DOHH2 (cell line): ENCODE results near the gene PCDH9.

Experiments
- H3F3A ChIP-seq: fragments of 200-600 bp; sonication (generic), shearing (Covaris generic); 2 replicates; pipeline ENCODE4 v1.6.0; 2016; ENCODE audit warnings: antibody characterized with exemption, mild to moderate bottlenecking; ENCODE audit not compliant: control insufficient read depth, insufficient read depth
- H3K27ac ChIP-seq: fragments of 200-600 bp; sonication (generic); 2 replicates; pipeline ENCODE4 v1.5.1; 2014; ENCODE audit warnings: low read depth, mild to moderate bottlenecking, low read length, moderate library complexity
- H3K27me3 ChIP-seq: fragments of 200-600 bp; sonication (generic); 2 replicates; pipeline ENCODE4 v1.6.1; 2014; ENCODE audit warnings: mild to moderate bottlenecking, low read length, mixed read lengths; ENCODE audit not compliant: control insufficient read depth
- H3K36me3 ChIP-seq: fragments of 200-600 bp; sonication (generic); 2 replicates; pipeline ENCODE4 v1.6.1; 2014; ENCODE audit warnings: mild to moderate bottlenecking, low read length, moderate library complexity, mixed read lengths; ENCODE audit not compliant: control insufficient read depth
- H3K4me1 ChIP-seq: fragments of 200-600 bp; sonication (generic); 2 replicates; pipeline ENCODE4 v1.6.1; 2014; ENCODE audit warnings: mild to moderate bottlenecking, low read length, mixed read lengths; ENCODE audit not compliant: control insufficient read depth
- H3K4me2 ChIP-seq: fragments of 200-600 bp; sonication (generic); 2 replicates; pipeline ENCODE4 v1.6.0; 2014; ENCODE audit warnings: mild to moderate bottlenecking, low read length, moderate library complexity
- H3K4me3 ChIP-seq: fragments of 200-600 bp; sonication (generic); 2 replicates; pipeline ENCODE4 v1.5.1; 2014; ENCODE audit warnings: mild to moderate bottlenecking, low read length, mixed read lengths
- H3K79me2 ChIP-seq: fragments of 200-600 bp; sonication (generic); 2 replicates; pipeline ENCODE4 v1.6.1; 2014; ENCODE audit warnings: mild to moderate bottlenecking, low read length, mixed read lengths; ENCODE audit not compliant: control insufficient read depth
- H3K9me2 ChIP-seq: fragments of 200-600 bp; sonication (generic); replicated peaks from 2 replicates; pipeline ENCODE4 v1.6.1; 2014; ENCODE audit warnings: mild to moderate bottlenecking, low read length, mixed read lengths; ENCODE audit not compliant: control insufficient read depth
- H3K9me3 ChIP-seq: fragments of 200-600 bp; sonication (generic); 2 replicates; pipeline ENCODE4 v1.6.1; 2014; ENCODE audit warnings: antibody characterized with exemption, low read length, mixed read lengths; ENCODE audit not compliant: control insufficient read depth, insufficient read depth
- H4K20me1 ChIP-seq: fragments of 200-600 bp; sonication (generic); 2 replicates; pipeline ENCODE4 v1.6.0; 2014; ENCODE audit warnings: low read depth, mild to moderate bottlenecking, antibody characterized with exemption, low read length, moderate library complexity; ENCODE audit not compliant: control insufficient read depth, insufficient read depth
- CTCF ChIP-seq: fragments of 200-600 bp; sonication (generic); IDR thresholded peaks from one replicate; pipeline ENCODE4 v1.5.1; 2014; ENCODE audit warnings: antibody characterized with exemption, mild to moderate bottlenecking, low read depth, low read length; ENCODE audit not compliant: poor library complexity, severe bottlenecking
- EZH2phosphoT487 ChIP-seq: fragments of 200-600 bp; sonication (generic); IDR thresholded peaks from 2 replicates; pipeline ENCODE4 v1.6.1; 2017; ENCODE audit warnings: borderline replicate concordance, mild to moderate bottlenecking, antibody characterized with exemption, low read length, moderate library complexity, mixed read lengths

The PCDH9 gene

GRCh38 chr13:66344805-66345517 is 885.2 kb downstream of the PCDH9 start:
- no peaks in the 10 kb centered on the region for H3K9me2 ChIP-seq
- no peaks in the 10 kb centered on the region for H3F3A ChIP-seq
- H3K9me3 ChIP-seq, result no peaks in the 10 kb centered on the region
- H3K27ac ChIP-seq, result no peak overlapping the region
- TF ChIP-seq EZH2phosphoT487 (no peak), CTCF (no peak)
- H3K4me3 ChIP-seq, result no peak overlapping the region
- no peaks in the 10 kb centered on the region for H3K27me3 ChIP-seq
- no peaks in the 10 kb centered on the region for H4K20me1 ChIP-seq
- no peaks in the 10 kb centered on the region for H3K4me1 ChIP-seq
- H3K4me2 ChIP-seq, result no peak overlapping the region
- no peaks in the 10 kb centered on the region for H3K36me3 ChIP-seq
- H3K79me2 ChIP-seq, result no peaks in the 10 kb centered on the region

- Histone ChIP-seq H3K27ac (no peak overlapping the region), H3K36me3 (no peaks in the 10 kb centered on the region), H3K79me2 (no peaks in the 10 kb centered on the region), H3K4me1 (no peaks in the 10 kb centered on the region), H3K4me2 (no peak overlapping the region), H4K20me1 (no peaks in the 10 kb centered on the region), H3K4me3 (no peak overlapping the region), H3F3A (no peaks in the 10 kb centered on the region), H3K27me3 (no peaks in the 10 kb centered on the region), H3K9me2 (no peaks in the 10 kb centered on the region), H3K9me3 (no peaks in the 10 kb centered on the region)
- TF ChIP-seq EZH2phosphoT487 (no peak), CTCF (no peak)
Measured at GRCh38 chr13:66343224-66343828, 886.8 kb downstream of the PCDH9 start.

DNA sequence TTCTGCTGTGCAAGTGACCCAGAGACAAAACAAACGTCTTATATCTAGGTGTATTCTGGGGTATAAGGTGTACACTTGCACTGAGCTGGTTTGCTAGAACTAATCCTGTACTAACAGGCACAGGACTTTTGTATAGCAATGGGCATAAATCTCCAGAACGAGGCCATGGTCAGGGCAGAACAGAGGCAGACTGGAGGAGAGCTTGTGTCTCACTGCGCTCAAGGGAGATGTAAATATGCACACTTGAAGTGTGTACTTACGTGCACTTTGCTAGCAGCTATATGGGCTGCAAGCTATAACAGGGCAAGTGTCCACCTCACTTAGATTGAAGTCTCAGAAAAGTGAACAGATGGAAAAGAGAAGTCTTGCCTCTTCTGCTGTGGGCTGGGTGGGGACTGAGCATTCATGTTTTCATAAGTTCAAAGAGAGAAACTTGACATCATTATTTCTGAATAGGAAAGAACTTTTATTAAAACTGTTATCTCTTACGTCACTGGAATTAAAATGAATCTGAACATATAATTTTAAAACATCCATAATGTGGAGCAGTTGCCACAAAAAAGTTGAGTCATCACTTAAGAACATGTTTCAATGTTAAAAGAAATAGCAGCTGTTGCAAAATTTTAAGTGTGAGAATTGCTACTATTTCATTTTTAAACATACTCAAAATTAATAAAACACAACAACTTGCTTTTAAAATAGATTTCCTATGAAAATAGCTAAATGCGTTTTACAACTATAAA is 888.3 kb downstream of the PCDH9 start:
- no peak overlapping the region for H3K4me2 ChIP-seq
- H3K9me3 ChIP-seq, result no peaks in the 10 kb centered on the region
- no peaks in the 10 kb centered on the region for H3K79me2 ChIP-seq
- H3K4me3 ChIP-seq, result no peak overlapping the region
- no peaks in the 10 kb centered on the region for H3K27me3 ChIP-seq
- H3K36me3 ChIP-seq, result no peaks in the 10 kb centered on the region
- no peak for TF ChIP-seq EZH2phosphoT487
- TF ChIP-seq CTCF, result no peak
- H4K20me1 ChIP-seq, result no peaks in the 10 kb centered on the region
- H3K27ac ChIP-seq, result no peak overlapping the region
- H3F3A ChIP-seq, result no peaks in the 10 kb centered on the region
- no peaks in the 10 kb centered on the region for H3K9me2 ChIP-seq
- H3K4me1 ChIP-seq, result no peaks in the 10 kb centered on the region
